Measurements from ENCODE around the gene SLC48A1. TPM values are rescaled to one million over a fixed set of nuclear protein-coding genes. Genes with fewer than 3 reads are reported as not detected.
"Not testable (repeated sequence)": the region's sequence is repeated elsewhere in the genome, so short reads cannot be mapped to it uniquely, and the experiment has no call there.

SLC48A1 gene
- total and polyA plus RNA-seq, 2 experiments from 2014 or later, result 26.2 to 29.2 TPM

- TF ChIP-seq, protein P1, sequence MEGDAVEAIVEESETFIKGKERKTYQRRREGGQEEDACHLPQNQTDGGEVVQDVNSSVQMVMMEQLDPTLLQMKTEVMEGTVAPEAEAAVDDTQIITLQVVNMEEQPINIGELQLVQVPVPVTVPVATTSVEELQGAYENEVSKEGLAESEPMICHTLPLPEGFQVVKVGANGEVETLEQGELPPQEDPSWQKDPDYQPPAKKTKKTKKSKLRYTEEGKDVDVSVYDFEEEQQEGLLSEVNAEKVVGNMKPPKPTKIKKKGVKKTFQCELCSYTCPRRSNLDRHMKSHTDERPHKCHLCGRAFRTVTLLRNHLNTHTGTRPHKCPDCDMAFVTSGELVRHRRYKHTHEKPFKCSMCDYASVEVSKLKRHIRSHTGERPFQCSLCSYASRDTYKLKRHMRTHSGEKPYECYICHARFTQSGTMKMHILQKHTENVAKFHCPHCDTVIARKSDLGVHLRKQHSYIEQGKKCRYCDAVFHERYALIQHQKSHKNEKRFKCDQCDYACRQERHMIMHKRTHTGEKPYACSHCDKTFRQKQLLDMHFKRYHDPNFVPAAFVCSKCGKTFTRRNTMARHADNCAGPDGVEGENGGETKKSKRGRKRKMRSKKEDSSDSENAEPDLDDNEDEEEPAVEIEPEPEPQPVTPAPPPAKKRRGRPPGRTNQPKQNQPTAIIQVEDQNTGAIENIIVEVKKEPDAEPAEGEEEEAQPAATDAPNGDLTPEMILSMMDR (IDR thresholded peaks at IDR 0.05; ENCODE audit: low read depth, low read length), result no peak
- Histone ChIP-seq H3K27me3 (no peaks in the 10 kb centered on the region), H3K27ac (peak overlapping the region; percentile 80), H3K9me3 (ENCODE audit: low read depth) (no peaks in the 10 kb centered on the region), H3K4me3 (no peak overlapping the region), H3K36me3 (no peaks in the 10 kb centered on the region), H3K4me1 (ENCODE audit: low read depth) (peaks cover 67% of the 10 kb centered on the region)
- no peak for DNase-seq (ENCODE audit: low read depth in 1 of 2, low spot score in 1 of 2)
These were observed 34.3 kb downstream of the SLC48A1 start for GRCh38 chr12:47807338-47807737.

- peak overlapping the region; percentile 80 for H3K27ac ChIP-seq
These were observed 35.0 kb downstream of the SLC48A1 start for GRCh38 chr12:47808050-47808449.

DNA sequence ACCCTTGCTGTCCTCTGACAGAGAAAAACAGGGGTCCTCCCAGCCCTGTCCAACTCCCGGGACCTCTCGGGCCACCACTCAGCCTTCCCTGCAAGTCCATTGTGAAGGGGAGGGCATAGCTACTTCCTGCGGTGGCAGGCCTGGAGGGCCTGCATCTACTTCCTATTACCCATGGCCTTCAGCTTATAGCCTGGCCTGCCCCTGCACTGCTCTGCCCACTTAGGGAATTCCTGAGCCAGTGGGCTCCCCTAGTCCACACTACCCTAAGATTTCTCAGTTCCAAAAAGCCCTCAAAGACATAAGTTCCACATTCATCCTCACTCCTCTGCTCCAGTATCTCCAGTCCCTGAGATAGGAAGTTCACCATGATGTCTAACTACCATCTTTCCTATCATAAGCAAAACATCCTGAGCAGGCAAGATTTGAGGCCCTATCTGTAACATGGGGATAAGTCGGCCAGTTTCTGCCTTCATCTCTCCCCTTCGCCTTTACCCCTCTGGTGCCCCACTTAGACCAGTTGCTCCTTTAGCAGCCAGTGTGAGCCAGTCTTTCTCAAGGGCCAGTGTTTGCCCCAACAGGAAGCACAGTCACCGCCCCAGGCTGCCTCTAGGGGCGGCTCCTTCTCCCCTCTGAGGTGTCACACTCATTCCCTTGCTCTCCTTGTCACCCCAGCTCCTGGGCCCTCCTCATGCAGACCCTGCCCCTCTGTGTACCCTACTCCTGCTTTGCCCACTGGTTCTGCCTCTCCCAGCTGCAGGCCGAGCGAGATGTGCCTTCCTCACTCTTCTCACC is 35.7 kb downstream of the SLC48A1 start:
- no peaks in the 10 kb centered on the region for H3K27me3 ChIP-seq
- no peaks in the 10 kb centered on the region for H3K36me3 ChIP-seq
- no peak overlapping the region for H3K4me3 ChIP-seq
- TF ChIP-seq, protein P1 (IDR thresholded peaks at IDR 0.05; ENCODE audit: low read depth, low read length), result peak; percentile 24
- H3K9me3 ChIP-seq (ENCODE audit: low read depth), result no peaks in the 10 kb centered on the region
- no peak for DNase-seq (ENCODE audit: low read depth in 1 of 2, low spot score in 1 of 2)
- peaks cover 70% of the 10 kb centered on the region for H3K4me1 ChIP-seq (ENCODE audit: low read depth)
- peak overlapping the region; percentile 80 for H3K27ac ChIP-seq

More at GRCh38 chr12:47808050-47808449, 35.0 kb downstream of the SLC48A1 start:
- H3K4me3 ChIP-seq, result no peak overlapping the region
- H3K9me3 ChIP-seq (ENCODE audit: low read depth), result no peaks in the 10 kb centered on the region
- peak in 1 of 2 donors; percentile 67 for DNase-seq (ENCODE audit: low read depth in 1 of 2, low spot score in 1 of 2)
- TF ChIP-seq, protein P1 (IDR thresholded peaks at IDR 0.05; ENCODE audit: low read depth, low read length), result no peak
- H3K36me3 ChIP-seq, result no peaks in the 10 kb centered on the region
- H3K27me3 ChIP-seq, result no peaks in the 10 kb centered on the region
- peaks cover 63% of the 10 kb centered on the region for H3K4me1 ChIP-seq (ENCODE audit: low read depth)

- not testable (repeated sequence) for H3K4me3 ChIP-seq; H3K27ac ChIP-seq; H3K27me3 ChIP-seq; H3K9me3 ChIP-seq (ENCODE audit: low read depth); DNase-seq (ENCODE audit: low read depth in 1 of 2, low spot score in 1 of 2); H3K36me3 ChIP-seq
- peaks cover 74% of the 10 kb centered on the region for H3K4me1 ChIP-seq (ENCODE audit: low read depth)
These were observed 36.5 kb downstream of the SLC48A1 start for GRCh38 chr12:47809518-47809917.

- TF ChIP-seq, protein P1 (IDR thresholded peaks at IDR 0.05; ENCODE audit: low read depth, low read length), result no peak
- Histone ChIP-seq H3K4me3 (no peak overlapping the region), H3K4me1 (ENCODE audit: low read depth) (peaks cover 73% of the 10 kb centered on the region), H3K27me3 (no peaks in the 10 kb centered on the region), H3K36me3 (no peaks in the 10 kb centered on the region), H3K27ac (peak overlapping the region; percentile 92), H3K9me3 (ENCODE audit: low read depth) (no peaks in the 10 kb centered on the region)
- DNase-seq (ENCODE audit: low read depth in 1 of 2, low spot score in 1 of 2), result peak in 1 of 2 donors; percentile 28
These were observed 38.0 kb downstream of the SLC48A1 start for GRCh38 chr12:47811072-47811396.
